ENCODE results near the gene HIVEP3.

The HIVEP3 gene

DNA sequence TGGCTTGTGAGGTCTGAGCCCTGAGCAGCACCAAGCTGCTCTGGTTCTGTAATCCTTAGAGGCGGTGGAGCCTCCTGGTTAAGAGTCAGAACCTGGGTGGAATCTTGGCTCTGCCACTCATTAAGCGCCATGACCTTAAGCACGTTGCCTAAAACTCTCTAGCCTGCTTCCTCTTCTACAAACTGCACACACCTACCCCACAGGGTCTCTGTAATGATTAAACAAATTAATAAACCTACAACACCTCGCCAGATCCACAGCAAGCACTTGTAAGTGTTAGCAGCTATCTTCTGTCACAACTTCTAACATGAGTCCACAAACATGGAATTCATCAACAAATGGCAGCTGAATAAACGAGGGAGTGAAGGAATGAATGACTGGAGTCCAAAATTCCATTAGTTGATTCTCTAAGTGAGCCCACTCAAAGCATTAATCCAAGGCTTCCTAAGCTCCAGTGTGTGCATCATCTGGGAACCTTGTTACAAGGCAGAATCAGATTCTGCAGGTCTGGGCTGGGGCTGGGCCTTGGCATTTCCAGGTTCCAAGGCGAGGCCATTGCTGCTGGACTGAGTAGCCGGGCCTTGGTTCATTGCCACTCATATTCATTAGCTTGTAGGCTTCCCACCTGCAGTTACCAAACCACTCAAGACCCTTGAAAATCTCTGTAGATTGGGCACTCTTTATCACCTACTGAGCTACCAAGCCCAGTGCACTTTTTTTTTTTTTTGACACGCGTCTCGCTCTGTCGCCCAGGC, 168.6 kb downstream of the HIVEP3 start:
- DNase-seq = no peak

- no peak for DNase-seq
These were observed 173.7 kb downstream of the HIVEP3 start for GRCh38 chr1:41745022-41745421.

GRCh38 chr1:41743366-41743765, 175.4 kb downstream of the HIVEP3 start:
- DNase-seq = peak; percentile 45

DNA sequence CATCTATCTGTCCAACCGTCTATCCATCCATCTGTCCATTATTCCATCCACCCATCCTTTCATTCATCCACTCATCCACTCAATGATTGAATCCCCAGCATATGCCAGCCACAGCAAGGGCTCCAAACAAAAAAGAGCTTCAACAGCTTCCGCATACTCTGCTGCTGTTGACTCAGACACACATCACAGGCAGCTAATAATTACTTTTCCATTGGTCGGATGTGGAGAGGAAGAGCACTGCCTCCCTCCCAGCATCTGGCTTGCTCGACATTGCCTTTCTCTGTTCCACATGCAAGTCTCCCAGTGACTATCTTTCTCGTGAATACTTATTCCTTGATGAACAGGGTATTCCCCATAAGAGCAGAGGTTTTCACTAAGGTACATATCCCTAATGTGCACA, 176.5 kb downstream of the HIVEP3 start:
- no peak for DNase-seq

GRCh38 chr1:41741244-41741643, 177.5 kb downstream of the HIVEP3 start:
- peak; percentile 76 for DNase-seq

GRCh38 chr1:41740630-41741239, 178.0 kb downstream of the HIVEP3 start:
- DNase-seq = peak; percentile 46

GRCh38 chr1:41740058-41740457, 178.7 kb downstream of the HIVEP3 start:
- DNase-seq = no peak

DNA sequence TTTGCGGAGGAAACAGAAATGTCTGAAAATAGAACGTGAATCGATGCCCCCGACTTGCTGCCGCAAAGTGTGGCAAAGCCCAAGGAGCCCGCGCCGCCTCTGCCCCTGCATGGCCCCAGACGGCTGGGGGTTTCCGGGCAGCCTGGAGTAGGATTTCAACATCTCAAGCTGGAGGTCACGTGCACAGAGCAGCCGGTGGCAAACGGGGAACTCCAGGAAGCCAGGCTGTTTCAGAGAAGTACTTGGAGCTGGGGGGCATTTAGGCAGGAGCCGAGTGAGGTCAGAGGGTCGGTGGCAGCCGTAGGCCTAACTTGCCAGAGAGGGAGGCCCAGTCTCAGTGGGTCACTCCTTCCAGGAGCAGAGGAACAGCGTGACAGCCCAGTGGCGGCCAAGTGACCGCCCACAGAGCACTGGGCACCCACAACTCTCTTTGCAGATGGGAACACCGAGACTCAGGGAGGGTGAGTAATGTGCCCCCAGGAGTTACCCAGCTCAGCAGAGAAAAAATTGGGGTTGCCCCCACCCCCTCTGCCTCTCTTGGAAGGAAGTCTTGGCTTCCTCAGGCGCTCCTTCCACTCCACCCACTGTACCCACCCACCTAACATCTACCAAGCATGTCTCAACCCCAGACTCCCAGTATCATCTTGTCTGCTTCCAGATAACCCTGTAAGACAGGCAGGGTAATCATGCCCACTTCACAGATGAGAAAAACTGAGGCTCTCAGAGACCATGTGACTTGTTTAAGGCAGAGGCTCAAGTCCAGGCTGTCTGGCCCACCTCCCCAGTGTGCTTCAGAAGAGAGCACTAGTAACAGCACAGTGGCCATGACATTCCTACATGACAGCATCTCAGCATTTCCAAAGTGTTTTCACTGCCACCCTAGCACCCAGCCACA, 179.4 kb downstream of the HIVEP3 start:
- DNase-seq = peak; percentile 94

- DNase-seq = no peak
These were observed 180.2 kb downstream of the HIVEP3 start for GRCh38 chr1:41738475-41738874.

- no peak for DNase-seq
These were observed 180.7 kb downstream of the HIVEP3 start for GRCh38 chr1:41738006-41738405.

DNA sequence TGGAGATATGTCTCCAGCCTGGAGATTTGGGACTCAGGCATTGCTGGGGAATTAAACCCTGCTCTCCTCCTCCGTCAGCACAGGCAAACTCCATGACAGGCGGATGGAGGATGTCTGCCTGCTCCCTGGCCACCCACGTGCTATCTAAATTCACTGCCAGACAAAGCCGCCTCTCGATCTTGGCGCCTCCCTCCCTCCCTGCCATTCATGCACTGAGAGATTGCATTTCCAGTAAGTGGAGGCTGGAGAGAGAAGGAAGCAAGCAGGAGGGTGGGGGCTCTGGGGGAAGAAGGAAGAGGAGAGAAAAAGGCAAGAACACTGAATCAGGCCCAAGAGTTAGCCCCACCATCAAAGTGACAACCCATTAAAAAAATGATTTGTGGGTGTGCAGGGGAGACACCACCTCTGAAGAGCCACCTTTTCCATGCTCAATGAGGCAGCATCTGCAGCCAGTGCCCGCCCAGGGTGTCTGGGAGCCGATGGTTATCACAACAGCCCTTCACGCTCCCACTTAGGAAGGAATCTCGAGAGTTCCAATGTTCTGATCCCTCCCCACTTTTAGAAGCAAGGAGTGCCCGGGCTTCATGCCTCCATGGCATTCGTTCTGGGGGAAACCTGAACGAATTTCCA, 183.0 kb downstream of the HIVEP3 start:
- no peak for DNase-seq

DNA sequence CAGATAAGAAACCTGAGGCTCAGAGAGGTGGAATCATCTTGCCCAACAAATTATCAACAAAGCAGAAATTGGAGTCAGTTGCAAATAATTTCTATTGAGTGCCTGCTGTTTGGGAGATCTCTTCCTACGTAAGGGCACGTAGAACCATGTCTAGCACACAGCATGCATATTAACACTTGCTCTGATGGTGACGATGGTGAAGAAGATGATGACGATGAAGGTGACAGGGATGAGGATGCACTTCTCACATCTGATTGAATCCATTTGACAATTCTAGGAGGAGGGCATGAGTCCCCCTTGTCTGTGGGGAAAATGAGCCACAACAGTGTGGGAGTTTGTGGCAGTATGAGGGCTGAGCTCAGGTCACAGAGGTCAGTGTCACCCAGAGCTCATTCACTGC, 183.6 kb downstream of the HIVEP3 start:
- no peak for DNase-seq

GRCh38 chr1:41734201-41734970, 184.3 kb downstream of the HIVEP3 start:
- no peak for DNase-seq

DNA sequence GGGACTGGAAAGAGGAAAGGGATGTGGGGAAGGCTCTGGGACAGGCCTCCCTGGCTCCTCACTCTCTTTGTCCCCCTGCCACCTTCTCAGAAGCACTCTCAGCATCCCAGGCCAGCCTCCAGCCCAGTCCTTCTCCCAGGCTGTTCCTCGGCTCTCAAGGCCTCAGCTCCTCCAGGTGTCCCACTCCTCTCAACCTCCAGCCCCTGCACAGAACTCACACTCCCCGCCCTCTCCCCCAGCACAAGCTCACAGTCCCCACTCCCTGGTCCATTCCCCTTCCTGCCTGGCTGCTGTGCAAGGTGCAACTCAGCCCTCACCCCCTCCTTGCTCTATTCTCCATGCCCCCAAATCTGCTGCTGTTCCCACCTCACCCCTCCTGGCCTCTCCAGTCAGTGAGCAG, 185.0 kb downstream of the HIVEP3 start:
- no peak for DNase-seq

GRCh38 chr1:41733021-41733420, 185.7 kb downstream of the HIVEP3 start:
- DNase-seq = no peak

- no peak for DNase-seq
These were observed 187.1 kb downstream of the HIVEP3 start for GRCh38 chr1:41731516-41732030.

GRCh38 chr1:41730806-41731205, 187.9 kb downstream of the HIVEP3 start:
- no peak for DNase-seq

DNA sequence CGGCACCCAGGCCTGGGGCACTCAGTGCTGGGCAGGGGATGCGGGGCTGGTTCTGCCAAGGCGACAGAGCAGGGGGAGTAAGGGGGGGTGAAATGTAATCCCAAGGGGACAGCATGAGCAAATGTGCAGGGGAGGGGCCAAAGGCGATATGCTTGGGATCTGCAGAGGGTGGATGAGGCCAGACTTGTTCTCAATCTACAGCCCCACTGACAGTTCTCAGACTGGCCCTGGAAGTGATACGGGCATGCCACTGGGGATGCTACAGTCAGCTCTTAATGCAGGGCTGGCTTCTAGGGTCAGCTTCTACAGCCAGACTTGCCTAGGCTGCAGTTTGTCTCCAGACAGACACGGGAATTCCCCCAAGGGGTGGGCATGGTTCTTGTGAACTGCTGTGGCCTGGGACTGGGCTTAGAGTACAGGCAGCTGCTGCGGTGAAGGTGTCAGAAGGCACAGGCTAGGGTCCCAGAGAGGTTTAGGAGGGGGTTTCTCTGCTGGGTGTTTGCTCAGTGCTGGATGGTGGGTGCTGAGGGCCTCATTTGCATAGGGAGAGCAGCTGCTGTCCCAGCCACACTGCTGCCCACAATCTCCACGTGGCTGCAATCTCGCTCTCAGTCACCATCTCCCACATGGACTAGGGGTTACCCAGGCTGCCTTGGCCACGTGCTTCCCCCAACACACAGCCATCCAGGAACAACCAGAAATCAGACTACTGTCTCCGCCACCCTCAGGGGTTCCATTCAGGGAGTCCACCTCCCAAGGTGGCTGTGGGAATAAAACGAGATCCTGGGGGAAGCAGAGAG, 190.1 kb downstream of the HIVEP3 start:
- DNase-seq = peak; percentile 79

DNA sequence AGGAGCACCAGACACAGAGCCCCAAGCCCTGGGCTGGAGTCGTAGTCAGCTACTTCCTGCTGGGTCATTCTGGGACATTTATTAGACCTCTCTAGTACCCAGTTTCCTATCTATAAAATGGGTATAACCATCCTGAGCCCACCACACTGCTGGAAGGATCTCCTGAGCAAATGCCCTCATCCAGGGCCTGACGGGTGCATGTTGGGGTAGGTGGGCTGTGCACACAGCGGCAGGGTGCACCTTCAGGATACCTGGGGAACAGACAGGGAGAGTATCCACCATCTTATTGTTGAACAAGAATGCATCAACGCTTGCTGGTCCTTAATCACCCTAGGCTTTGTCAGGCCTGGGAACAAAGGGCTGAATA, 191.0 kb downstream of the HIVEP3 start:
- DNase-seq = no peak

GRCh38 chr1:41726899-41727748, 191.6 kb downstream of the HIVEP3 start:
- no peak for DNase-seq
